Measurements from ENCODE around the gene C11orf71. TPM values are rescaled to one million over a fixed set of nuclear protein-coding genes. Genes with fewer than 3 reads are reported as not detected.

The C11orf71 gene
- total RNA-seq, 4 donors from 2014 or later = 4.8 to 9.8 (median 6.0) TPM

GRCh38 chr11:114441921-114442320 is 41.6 kb upstream of the C11orf71 start:
- TF ChIP-seq, protein P1, sequence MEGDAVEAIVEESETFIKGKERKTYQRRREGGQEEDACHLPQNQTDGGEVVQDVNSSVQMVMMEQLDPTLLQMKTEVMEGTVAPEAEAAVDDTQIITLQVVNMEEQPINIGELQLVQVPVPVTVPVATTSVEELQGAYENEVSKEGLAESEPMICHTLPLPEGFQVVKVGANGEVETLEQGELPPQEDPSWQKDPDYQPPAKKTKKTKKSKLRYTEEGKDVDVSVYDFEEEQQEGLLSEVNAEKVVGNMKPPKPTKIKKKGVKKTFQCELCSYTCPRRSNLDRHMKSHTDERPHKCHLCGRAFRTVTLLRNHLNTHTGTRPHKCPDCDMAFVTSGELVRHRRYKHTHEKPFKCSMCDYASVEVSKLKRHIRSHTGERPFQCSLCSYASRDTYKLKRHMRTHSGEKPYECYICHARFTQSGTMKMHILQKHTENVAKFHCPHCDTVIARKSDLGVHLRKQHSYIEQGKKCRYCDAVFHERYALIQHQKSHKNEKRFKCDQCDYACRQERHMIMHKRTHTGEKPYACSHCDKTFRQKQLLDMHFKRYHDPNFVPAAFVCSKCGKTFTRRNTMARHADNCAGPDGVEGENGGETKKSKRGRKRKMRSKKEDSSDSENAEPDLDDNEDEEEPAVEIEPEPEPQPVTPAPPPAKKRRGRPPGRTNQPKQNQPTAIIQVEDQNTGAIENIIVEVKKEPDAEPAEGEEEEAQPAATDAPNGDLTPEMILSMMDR (IDR thresholded peaks at IDR 0.05) = no peak
- DNase-seq (ENCODE audit: low spot score) (no peak), ATAC-seq (ENCODE audit: low FRiP score) (no peak)

DNA sequence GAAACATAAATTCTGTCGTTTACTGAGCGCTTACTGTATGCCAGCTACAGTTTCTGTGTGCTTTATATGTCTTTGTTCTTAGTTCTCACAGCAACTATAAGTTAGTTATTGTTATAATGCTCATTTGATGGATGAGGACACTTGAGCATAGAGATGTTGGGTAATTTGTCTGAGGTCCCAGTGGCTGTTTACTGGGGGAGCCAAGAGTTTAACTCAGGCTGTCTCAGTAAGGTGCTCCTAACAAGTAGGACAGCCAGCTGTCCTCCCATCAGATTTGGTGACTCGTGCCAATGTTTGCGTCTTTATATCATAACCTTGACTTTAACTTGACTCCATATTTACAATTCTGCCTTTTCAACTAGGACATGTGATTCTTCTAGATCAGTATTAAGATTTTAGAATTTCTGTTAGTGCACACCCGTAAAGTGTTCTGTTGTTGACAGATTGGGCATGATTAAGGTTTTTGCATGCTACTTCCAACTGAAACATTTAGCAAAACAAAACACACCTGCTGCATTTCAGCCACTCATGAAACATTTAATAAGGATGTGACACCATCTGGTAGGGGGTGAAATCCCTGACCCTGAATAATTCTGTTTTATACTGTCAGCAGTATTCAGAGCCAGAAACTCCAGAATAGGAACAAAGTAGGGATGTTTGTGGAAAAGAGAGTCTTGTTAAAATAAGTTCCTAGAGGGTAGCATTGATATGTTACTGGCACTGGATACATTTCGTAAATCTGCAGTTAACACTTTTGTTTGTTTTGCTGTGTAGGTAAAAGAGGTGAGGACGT is 40.9 kb upstream of the C11orf71 start:
- DNase-seq (ENCODE audit: low spot score) (no peak), ATAC-seq (ENCODE audit: low FRiP score) (no peak)
- TF ChIP-seq, protein P1 (IDR thresholded peaks at IDR 0.05) = no peak

- DNase-seq (ENCODE audit: low spot score) (no peak), ATAC-seq (ENCODE audit: low FRiP score) (peak; percentile 7)
- TF ChIP-seq, protein P1 (IDR thresholded peaks at IDR 0.05) = no peak
These were observed 40.0 kb upstream of the C11orf71 start for GRCh38 chr11:114440121-114440860.

- ATAC-seq (ENCODE audit: low FRiP score) (peak; percentile 98), DNase-seq (ENCODE audit: low spot score) (peak; percentile 85)
- TF ChIP-seq, protein P1 (IDR thresholded peaks at IDR 0.05) = no peak
These were observed 39.2 kb upstream of the C11orf71 start, which contains the start of gene REXO2 for GRCh38 chr11:114439229-114440120. REXO2 (plus strand) TSS chr11:114439467; CDS start chr11:114439529, 62 bp downstream.

DNA sequence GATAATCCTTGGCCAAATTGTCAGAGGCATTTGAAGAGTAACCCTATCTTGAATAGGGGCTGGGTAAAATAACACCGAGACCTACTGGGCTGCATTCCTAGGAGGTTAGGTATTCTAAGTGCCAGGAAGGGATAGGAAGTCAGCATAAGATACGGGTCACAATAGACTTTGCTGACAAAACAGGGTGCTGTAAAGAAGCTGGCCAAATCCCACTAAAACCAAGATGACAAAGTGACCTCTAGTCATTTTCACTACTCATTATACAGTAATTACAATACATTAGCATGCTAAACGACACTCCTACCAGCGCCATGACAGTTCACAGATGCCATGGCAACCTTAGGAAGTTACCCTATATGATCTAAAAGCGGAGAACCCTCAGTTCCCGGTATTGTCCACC is 38.0 kb upstream of the C11orf71 start:
- TF ChIP-seq, protein P1 (IDR thresholded peaks at IDR 0.05) = no peak
- ATAC-seq (ENCODE audit: low FRiP score) (no peak), DNase-seq (ENCODE audit: low spot score) (no peak)

DNA sequence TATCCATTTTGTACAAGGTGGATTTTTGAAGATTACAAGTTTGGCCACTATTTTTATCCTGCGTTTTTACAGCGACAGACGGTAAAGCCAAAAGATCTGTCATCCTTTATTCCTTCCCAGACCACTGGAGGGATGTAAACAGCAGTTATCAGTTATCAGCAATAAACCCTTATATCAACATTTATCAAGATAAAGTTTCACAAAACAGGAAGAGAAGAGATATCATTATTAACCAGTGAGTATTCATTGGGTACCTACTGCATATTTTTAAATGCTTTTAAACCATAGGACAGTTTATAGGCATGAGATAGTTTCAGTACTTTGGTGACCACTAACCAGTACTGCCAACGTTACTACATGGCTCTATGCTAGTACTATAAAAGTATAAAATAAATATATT is 33.1 kb upstream of the C11orf71 start:
- TF ChIP-seq, protein P1 (IDR thresholded peaks at IDR 0.05) = no peak
- no peak for DNase-seq (ENCODE audit: low spot score)
- no peak for ATAC-seq (ENCODE audit: low FRiP score)
